ENCODE results near the gene TMEM163.
A peak's percentile ranks its signal among the peaks of the same experiment; 100 is the strongest.

The TMEM163 gene

DNA sequence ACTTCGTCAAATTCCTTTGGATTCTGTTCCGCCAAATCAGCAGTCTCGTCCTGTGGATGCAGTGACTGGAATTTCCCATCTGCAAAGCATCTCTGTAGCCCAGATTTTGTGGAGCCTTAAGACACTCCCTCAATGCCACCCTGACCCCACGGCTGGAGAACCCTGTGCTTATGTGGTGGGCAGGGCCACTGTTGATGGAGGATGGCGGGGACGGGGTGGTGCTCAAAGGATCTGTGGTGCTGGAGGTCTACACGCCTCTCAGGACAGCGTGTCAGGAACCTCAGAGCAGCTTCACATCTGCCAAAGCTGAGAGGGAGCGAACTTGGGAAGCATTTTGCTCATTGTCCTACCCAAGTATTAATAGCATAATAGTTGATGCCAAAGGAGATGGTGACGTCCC, 264.8 kb downstream of the TMEM163 start:
- Mint-ChIP-seq H3K9me3 (no peaks in the 10 kb centered on the region), H3K36me3 (ENCODE audit: low read depth) (no peaks in the 10 kb centered on the region), H3K4me3 (no peak overlapping the region), H3K27me3 (no peaks in the 10 kb centered on the region), H3K4me1 (no peaks in the 10 kb centered on the region), H3K27ac (no peak overlapping the region)
- no peak for DNase-seq
- no peak for ATAC-seq

DNA sequence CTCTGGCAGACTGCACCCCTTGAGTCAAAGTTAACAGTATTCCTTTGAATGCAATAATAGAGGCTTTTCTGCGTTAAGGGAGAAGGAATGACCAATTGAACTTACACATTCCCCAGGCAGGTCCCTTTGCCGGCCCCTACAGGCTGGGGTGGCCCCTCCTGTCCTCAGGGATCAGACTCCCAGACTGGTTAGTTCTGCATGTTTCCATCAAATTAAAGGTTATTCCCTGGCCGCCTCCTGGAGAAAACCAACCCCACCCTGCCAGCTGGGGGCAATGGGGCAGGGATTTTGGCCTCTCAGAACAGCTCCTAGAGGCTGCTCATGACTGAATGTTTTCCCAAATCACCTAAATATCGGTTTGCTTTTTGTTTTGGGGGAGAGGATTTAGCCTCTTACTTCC, 265.3 kb downstream of the TMEM163 start:
- Mint-ChIP-seq H3K4me3 (no peak overlapping the region), H3K27ac (no peak overlapping the region), H3K27me3 (no peaks in the 10 kb centered on the region), H3K36me3 (ENCODE audit: low read depth) (no peaks in the 10 kb centered on the region), H3K4me1 (no peaks in the 10 kb centered on the region), H3K9me3 (no peaks in the 10 kb centered on the region)
- DNase-seq: no peak
- no peak for ATAC-seq

DNA sequence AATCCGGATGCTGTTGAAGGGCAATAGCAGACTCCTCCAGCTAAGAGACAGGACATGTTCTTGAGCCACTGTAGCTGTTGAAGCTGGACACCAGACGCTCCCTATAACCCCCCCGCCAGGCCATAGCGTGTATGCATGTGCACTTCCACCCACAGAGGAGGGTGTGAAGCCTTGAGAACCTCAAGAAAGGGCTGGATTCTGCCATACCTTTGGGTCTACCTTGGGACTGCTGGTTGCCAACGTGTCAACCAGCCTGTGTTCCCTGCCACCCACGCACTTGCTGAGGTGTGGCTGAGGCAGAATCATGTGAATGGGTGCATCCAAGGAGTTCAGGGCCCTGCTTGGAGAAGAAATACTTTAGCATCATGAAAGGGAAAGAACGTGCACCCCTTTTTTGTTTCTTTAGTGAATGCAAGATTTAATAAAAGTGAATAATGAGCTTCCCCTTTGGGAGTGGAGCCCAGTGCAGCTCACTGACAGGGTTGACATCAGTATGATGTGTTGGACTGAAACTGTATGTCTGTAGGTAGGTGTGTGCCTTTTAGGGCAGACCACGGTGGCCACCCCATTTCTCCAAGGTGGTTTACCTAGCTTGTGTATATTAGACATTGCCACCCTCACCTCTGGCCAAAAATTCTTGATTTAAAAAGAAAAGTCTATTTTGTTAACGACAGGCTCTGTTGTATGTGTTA, 266.6 kb downstream of the TMEM163 start:
- H3K27me3 Mint-ChIP-seq: no peaks in the 10 kb centered on the region
- DNase-seq (no peak), ATAC-seq (no peak)
- H3K27ac Mint-ChIP-seq: no peak overlapping the region
- H3K9me3 Mint-ChIP-seq: no peaks in the 10 kb centered on the region
- H3K4me1 Mint-ChIP-seq: no peaks in the 10 kb centered on the region
- H3K4me3 Mint-ChIP-seq: no peak overlapping the region
- H3K36me3 Mint-ChIP-seq (ENCODE audit: low read depth): no peaks in the 10 kb centered on the region

DNA sequence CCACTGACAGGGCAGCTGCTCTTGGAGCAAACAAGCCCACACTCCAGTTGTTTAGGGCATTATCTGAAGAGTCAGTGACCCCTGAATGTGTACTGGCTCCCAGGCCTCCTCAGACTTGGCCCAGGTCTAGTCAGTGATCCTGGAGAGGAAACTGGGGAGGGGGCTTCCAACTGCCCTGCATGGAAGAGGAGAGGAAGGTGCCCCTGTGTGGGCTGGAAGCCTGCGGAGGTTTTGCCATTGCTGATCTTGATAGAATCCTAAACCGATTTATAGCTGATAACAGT, 267.5 kb downstream of the TMEM163 start:
- no peak for DNase-seq
- no peaks in the 10 kb centered on the region for H3K27me3 Mint-ChIP-seq
- H3K9me3 Mint-ChIP-seq: no peaks in the 10 kb centered on the region
- H3K27ac Mint-ChIP-seq: no peak overlapping the region
- no peaks in the 10 kb centered on the region for H3K4me1 Mint-ChIP-seq
- no peak for ATAC-seq
- no peak overlapping the region for H3K4me3 Mint-ChIP-seq
- no peaks in the 10 kb centered on the region for H3K36me3 Mint-ChIP-seq (ENCODE audit: low read depth)

DNA sequence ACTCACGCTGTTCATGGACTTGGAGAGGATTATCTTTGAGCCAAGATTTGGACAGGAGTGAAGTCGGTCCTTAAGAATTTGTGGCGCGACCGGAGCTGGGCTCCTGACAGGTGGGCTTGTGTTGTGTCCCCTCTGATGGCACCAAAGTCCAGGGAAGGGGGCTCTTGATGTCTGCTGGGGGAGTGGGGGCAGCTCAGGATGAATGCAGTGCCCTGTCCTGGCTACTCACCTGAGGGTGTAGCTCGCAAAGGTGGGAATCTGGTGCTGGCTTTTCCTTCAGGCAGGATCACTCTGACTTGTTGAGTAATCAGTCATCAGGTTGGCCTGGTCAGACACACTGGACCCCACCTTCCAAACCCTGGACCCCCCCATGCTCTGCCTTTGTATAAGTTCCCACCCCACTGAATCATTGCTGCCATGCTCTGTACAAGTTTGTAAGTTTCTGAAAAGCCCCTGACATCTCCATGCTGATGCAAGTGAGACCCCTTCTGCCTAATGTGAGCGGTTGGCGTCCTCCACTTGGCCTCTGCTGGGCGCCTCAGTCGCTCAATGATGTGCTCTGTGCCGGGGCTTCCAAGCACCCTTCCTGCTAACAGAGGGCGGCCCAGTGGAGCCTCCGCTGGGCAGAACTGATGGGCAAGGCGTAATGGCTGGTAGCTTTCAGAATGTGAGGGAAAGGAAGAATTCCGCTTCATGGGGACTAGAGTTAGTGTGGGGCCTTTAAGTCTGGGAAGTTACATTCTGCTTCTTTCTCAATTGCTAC, 268.9 kb downstream of the TMEM163 start:
- Mint-ChIP-seq H3K36me3 (ENCODE audit: low read depth) (no peaks in the 10 kb centered on the region), H3K9me3 (no peaks in the 10 kb centered on the region), H3K4me3 (no peak overlapping the region), H3K27ac (peak overlapping the region; percentile 48), H3K4me1 (no peaks in the 10 kb centered on the region), H3K27me3 (no peaks in the 10 kb centered on the region)
- no peak for DNase-seq
- ATAC-seq: no peak

DNA sequence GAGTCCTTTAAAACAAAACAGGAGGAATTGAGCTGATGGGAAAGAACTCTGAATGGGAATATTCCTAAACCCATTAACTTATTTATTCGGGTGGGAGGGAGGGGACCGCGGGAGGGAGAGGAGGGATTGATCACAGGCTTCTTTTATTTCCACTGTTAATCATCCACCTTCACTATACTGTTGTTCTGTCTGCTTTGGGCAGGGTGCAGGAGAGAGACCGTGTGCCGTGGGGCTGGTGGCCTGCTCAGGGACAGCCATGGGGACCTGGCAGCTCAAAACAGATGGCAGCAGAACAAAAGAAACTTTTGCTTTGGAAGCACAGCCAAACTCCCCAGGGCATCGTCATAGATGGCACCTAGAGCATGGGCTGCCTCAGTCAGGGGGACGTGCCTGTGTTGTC, 269.6 kb downstream of the TMEM163 start:
- H3K36me3 Mint-ChIP-seq (ENCODE audit: low read depth): no peaks in the 10 kb centered on the region
- ATAC-seq (no peak), DNase-seq (no peak)
- no peaks in the 10 kb centered on the region for H3K27me3 Mint-ChIP-seq
- H3K4me3 Mint-ChIP-seq: no peak overlapping the region
- H3K9me3 Mint-ChIP-seq: no peaks in the 10 kb centered on the region
- no peaks in the 10 kb centered on the region for H3K4me1 Mint-ChIP-seq
- no peak overlapping the region for H3K27ac Mint-ChIP-seq

DNA sequence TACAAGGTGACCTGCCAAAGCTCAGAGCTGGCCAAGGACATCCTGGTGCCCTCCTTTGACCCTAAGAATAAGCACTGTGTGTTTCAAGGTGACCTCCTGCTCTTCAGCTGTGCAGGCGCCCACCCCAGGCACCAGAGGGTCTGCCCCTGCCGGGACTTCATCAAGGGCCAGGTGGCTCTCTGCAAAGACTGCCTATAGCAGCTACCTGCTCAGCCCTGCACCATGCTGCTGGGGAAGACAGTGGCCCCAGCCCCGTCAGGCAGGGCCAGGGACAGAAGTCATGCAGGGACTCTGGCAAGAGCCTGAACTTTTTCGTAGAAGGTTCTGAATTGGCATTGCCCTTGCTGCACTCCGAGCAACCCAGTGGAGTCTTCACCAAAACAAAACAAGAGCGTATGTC, 270.1 kb downstream of the TMEM163 start:
- no peaks in the 10 kb centered on the region for H3K9me3 Mint-ChIP-seq
- no peak overlapping the region for H3K27ac Mint-ChIP-seq
- ATAC-seq: no peak

DNA sequence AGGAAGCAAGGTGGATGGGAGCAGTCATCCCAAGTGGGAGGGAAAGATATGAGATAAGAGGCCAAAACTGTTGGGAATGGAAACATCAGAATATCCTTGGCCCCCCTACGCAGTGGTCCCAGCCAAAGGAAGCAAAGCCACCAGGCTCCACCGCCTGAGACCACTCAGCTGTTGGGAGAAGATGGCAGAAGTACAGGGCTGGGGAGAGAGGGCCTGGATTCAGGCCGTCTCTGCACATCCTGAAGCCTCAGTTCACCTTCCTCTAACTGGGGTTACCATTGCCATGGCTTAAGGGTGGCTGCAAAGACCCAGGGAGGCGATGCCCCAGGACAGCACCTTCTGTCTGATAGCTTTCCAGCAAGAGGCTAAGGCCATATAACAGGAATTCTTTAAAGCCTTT, 271.1 kb downstream of the TMEM163 start:
- no peak for ATAC-seq
- H3K9me3 Mint-ChIP-seq: no peaks in the 10 kb centered on the region
- H3K4me1 Mint-ChIP-seq: no peaks in the 10 kb centered on the region
- no peak for DNase-seq
- H3K27me3 Mint-ChIP-seq: no peaks in the 10 kb centered on the region
- no peak overlapping the region for H3K4me3 Mint-ChIP-seq
- no peak overlapping the region for H3K27ac Mint-ChIP-seq
- H3K36me3 Mint-ChIP-seq (ENCODE audit: low read depth): no peaks in the 10 kb centered on the region

More for the DNA sequence above, 270.1 kb downstream of the TMEM163 start:
- Mint-ChIP-seq H3K4me1 (no peaks in the 10 kb centered on the region), H3K4me3 (no peak overlapping the region), H3K36me3 (ENCODE audit: low read depth) (no peaks in the 10 kb centered on the region), H3K27me3 (no peaks in the 10 kb centered on the region)
- DNase-seq: no peak

DNA sequence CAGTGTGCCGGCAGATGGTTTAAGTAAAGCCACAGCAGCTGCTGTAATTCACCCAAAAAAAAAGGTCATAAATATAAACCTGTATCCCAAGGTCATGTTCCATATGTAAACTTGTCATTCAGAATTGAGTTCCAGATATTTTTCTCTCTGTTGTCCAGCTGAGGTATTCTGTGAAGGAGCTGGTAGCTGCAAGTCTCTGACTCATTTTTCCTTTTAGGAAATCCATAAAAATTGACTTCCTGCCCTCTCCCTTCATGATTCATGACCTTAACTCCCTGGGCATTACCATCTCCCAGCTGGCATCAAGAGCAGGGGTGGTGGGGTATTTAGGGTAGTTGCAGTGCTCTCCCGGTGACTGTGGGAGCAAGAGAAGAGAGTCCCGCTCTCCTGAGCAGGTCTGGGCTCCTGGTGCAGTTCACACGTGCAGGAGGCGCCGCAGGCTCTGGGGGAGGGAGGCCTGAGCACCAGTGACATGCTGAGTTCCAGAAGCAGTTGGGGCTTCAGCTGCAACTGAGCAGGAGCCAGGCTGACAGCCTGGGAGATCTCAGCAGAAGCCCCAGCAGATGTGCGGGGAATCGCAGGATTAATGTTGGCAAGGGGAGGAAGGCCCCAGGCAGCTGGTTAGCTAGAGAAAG, 272.3 kb downstream of the TMEM163 start:
- Mint-ChIP-seq H3K36me3 (ENCODE audit: low read depth) (no peaks in the 10 kb centered on the region), H3K27me3 (no peaks in the 10 kb centered on the region), H3K27ac (peak overlapping the region; percentile 26)

DNA sequence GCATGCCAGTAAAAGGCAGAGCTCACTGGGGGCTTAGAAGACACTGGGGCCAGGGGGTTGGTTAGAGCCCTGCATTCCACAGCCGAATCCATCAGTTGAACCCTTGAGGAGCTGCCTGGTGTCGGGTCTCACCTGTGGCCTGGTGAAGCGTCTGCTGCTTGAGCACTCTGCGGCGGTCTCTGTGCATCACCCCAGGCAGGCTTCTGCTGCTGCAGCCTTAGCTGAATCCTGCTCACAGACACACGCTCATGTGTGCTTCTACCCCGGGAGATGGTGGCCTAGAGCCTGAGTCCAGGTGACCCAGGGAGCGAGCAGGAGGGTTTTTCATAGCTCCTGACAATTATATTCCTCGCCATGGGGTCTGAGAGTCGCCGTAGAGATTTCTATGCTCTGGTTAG, 272.8 kb downstream of the TMEM163 start:
- H3K27ac Mint-ChIP-seq: peak overlapping the region; percentile 26
- H3K27me3 Mint-ChIP-seq: no peaks in the 10 kb centered on the region
- no peaks in the 10 kb centered on the region for H3K9me3 Mint-ChIP-seq

More for the DNA sequence above, 272.3 kb downstream of the TMEM163 start:
- Mint-ChIP-seq H3K9me3 (no peaks in the 10 kb centered on the region), H3K4me1 (no peaks in the 10 kb centered on the region), H3K4me3 (no peak overlapping the region)
- ATAC-seq (no peak), DNase-seq (no peak)

DNA sequence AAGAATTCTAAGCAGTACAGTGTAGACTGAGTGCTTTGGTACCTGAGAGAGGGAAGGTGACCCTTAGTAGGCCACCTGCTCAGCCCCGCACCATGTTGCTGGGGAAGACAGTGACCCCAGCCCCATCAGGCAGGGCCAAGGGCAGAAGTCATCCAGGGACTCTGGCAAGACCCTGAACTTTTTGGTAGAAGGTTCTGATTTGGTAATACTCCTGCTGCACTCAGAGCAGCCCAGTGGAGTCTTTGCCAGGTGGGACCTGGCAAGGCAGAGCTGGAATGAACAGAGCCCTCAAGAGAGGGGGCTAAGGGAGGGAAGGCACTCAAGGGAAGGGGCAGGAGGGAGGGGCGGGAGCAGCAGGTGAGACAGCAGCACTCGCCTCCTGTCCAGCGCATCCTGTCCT, 273.7 kb downstream of the TMEM163 start:
- DNase-seq (no peak), ATAC-seq (no peak)
- Mint-ChIP-seq H3K4me1 (no peaks in the 10 kb centered on the region), H3K27ac (no peak overlapping the region), H3K27me3 (no peaks in the 10 kb centered on the region), H3K4me3 (no peak overlapping the region), H3K9me3 (no peaks in the 10 kb centered on the region), H3K36me3 (ENCODE audit: low read depth) (no peaks in the 10 kb centered on the region)

More for the DNA sequence above, 272.8 kb downstream of the TMEM163 start:
- no peaks in the 10 kb centered on the region for H3K36me3 Mint-ChIP-seq (ENCODE audit: low read depth)
- no peak for DNase-seq
- ATAC-seq: no peak
- H3K4me3 Mint-ChIP-seq: no peak overlapping the region
- H3K4me1 Mint-ChIP-seq: no peaks in the 10 kb centered on the region

DNA sequence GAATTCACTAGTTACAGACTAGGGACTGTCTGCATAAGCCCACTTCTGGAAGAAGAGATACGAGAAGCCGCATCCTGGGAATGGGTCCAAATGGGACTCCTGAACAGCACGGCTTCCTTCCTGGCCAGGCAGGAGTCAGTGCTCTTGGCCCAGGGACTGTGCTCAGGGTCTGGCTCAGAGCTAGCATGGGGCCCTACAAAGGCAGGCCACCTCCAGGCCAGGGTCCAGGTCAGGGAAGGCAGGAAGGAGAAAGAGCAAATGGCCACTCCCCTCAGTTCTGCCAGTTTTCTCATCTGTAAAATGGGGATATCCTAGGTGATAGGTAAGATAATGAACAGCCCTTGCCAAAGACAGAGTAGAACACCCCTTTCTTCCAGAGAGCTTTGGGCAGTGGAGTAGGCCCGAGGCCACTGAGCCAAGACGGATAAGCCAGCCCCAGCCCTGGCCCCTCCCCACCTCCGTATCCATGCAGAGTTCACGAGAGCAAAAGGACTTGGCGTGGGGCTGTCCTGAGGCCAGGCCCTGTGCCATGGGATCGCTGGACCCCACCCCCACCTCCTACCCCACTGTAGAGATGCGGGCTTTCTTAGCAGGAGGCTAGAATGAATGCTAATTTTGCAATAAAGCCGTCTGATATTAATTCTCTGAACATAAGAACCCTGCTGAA, 274.9 kb downstream of the TMEM163 start:
- H3K4me1 Mint-ChIP-seq: no peaks in the 10 kb centered on the region
- no peak overlapping the region for H3K27ac Mint-ChIP-seq
- ATAC-seq (no peak), DNase-seq (no peak)
- H3K4me3 Mint-ChIP-seq: no peak overlapping the region
- no peaks in the 10 kb centered on the region for H3K27me3 Mint-ChIP-seq
- no peaks in the 10 kb centered on the region for H3K9me3 Mint-ChIP-seq
- no peaks in the 10 kb centered on the region for H3K36me3 Mint-ChIP-seq (ENCODE audit: low read depth)

DNA sequence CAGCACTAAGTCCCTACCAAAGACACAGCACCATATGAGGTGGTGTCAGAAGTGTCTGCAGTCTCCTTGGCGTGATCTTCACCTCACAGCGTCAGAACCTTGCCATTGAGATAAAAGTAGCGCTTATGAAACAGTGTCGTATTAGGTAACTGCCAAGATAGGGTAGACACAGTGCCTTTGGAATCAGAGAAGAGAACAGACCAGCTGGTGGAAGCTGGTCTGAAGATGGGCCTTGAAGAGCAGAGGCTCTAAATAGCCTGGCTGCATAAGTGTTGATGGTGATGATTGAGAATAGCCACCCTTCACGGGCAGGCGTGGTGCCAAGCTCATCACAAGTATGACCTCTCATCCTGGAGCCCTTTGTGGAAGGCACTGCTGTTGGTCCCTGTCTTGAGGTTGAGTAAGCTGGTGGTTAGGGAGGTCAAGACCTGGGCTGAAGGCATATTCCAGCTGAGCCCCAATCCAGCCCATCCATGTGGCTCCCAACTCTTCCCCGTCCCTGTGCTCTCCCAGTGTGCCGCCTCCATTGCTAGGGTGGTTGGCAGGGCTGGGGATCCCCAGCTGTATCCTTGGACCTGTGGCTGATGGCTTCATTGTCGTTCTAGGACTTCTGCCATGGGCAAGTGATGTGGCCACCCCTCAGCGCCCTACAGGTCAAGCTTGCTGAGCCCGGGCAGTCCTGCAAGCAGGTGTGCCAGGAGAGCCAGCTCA, 277.5 kb downstream of the TMEM163 start:
- Mint-ChIP-seq H3K4me3 (no peak overlapping the region), H3K9me3 (no peaks in the 10 kb centered on the region), H3K27ac (no peak overlapping the region), H3K27me3 (no peaks in the 10 kb centered on the region), H3K4me1 (no peaks in the 10 kb centered on the region), H3K36me3 (ENCODE audit: low read depth) (no peaks in the 10 kb centered on the region)
- no peak for DNase-seq
- no peak for ATAC-seq

DNA sequence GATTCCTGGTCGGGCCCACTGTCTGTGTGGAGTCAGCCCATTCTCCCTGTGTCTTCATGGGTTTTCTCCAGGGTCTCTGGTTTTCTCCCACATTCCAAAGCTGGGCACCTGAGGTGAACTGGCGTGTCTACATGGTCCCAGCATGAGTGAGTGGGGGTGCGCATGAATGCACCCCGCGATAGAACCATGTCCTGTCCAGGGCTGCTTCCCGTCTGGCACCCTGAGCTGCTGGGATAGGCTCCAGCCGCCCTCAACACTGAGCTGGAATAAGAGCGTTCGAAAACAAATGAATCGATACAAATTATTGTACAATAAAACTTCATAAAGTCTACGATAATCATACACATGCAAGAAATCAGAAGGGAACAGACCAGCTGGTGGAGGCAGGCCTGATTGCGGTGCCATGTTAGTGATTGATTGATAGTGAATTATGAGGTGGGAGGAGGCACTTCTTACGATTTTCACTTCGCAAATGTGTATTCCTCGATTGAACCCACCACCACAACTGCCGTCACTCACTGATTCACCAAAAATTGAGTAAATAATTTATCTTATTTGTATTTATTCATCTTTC, 278.4 kb downstream of the TMEM163 start:
- Mint-ChIP-seq H3K4me3 (no peak overlapping the region), H3K36me3 (ENCODE audit: low read depth) (peaks cover 2% of the 10 kb centered on the region), H3K4me1 (no peaks in the 10 kb centered on the region), H3K27me3 (no peaks in the 10 kb centered on the region), H3K27ac (no peak overlapping the region), H3K9me3 (no peaks in the 10 kb centered on the region)
- no peak for ATAC-seq
- no peak for DNase-seq

All from activated naive CD8-positive, alpha-beta T cell treated with anti-CD3 and anti-CD28 coated beads, Interleukin-2, amount 50 U/mL, for 24 hours (primary cell).